ENCODE results near the gene GHR.

GHR gene

GRCh38 chr5:42703238-42703637 lies 280.0 kb downstream of the GHR start:
- Histone ChIP-seq H3K4me2 (ENCODE audit: low read depth, low read length, poor library complexity, severe bottlenecking) (no peak overlapping the region), H3K9ac (ENCODE audit: low read depth, low read length, poor library complexity, severe bottlenecking) (no peak overlapping the region), H3K36me3 (ENCODE audit: insufficient read depth, low read length) (no peaks in the 10 kb centered on the region), H3K9me3 (ENCODE audit: insufficient read depth, low read depth, low read length) (peaks cover 6% of the 10 kb centered on the region; the same call in 1 of the 2 replicates), H3K9me2 (replicated peaks; ENCODE audit: low read depth, low read length) (0 out of 2 replicates have a peak, but pooled peaks cover 6% of the 10 kb centered on the region), H4K20me1 (ENCODE audit: insufficient read depth, low read length, poor library complexity, severe bottlenecking) (no peaks in the 10 kb centered on the region), H3F3A (ENCODE audit: low read depth) (no peaks in the 10 kb centered on the region), H3K79me2 (ENCODE audit: insufficient read depth, low read length) (no peaks in the 10 kb centered on the region), H3K4me1 (ENCODE audit: insufficient read depth, low read length, poor library complexity, severe bottlenecking) (no peaks in the 10 kb centered on the region), H3K4me3 (ENCODE audit: low read length, poor library complexity, severe bottlenecking) (no peak overlapping the region), H3K27me3 (ENCODE audit: insufficient read depth, low read length, poor library complexity, severe bottlenecking) (no peaks in the 10 kb centered on the region), H2AFZ (ENCODE audit: low read length) (no peak overlapping the region)
- no peak for TF ChIP-seq CTCF (conservative IDR thresholded peaks at IDR 0.05; ENCODE audit: low read length)

- H3K4me2 ChIP-seq (ENCODE audit: low read depth, low read length, poor library complexity, severe bottlenecking), result no peak overlapping the region
- H3K9me2 ChIP-seq (replicated peaks; ENCODE audit: low read depth, low read length), result no peaks in the 10 kb centered on the region
- H3K9ac ChIP-seq (ENCODE audit: low read depth, low read length, poor library complexity, severe bottlenecking), result no peak overlapping the region
- no peak overlapping the region for H2AFZ ChIP-seq (ENCODE audit: low read length)
- no peaks in the 10 kb centered on the region for H3K36me3 ChIP-seq (ENCODE audit: insufficient read depth, low read length)
- H3K4me3 ChIP-seq (ENCODE audit: low read length, poor library complexity, severe bottlenecking), result no peak overlapping the region
- no peaks in the 10 kb centered on the region for H4K20me1 ChIP-seq (ENCODE audit: insufficient read depth, low read length, poor library complexity, severe bottlenecking)
- H3K4me1 ChIP-seq (ENCODE audit: insufficient read depth, low read length, poor library complexity, severe bottlenecking), result peaks cover 17% of the 10 kb centered on the region
- peaks cover 16% of the 10 kb centered on the region for H3K27me3 ChIP-seq (ENCODE audit: insufficient read depth, low read length, poor library complexity, severe bottlenecking)
- H3K79me2 ChIP-seq (ENCODE audit: insufficient read depth, low read length), result no peaks in the 10 kb centered on the region
- no peaks in the 10 kb centered on the region for H3F3A ChIP-seq (ENCODE audit: low read depth)
- TF ChIP-seq CTCF (conservative IDR thresholded peaks at IDR 0.05; ENCODE audit: low read length) (no peak), EZH2phosphoT487 (IDR thresholded peaks at IDR 0.05; ENCODE audit: borderline replicate concordance) (no peak)
- no peaks in the 10 kb centered on the region for H3K9me3 ChIP-seq (ENCODE audit: insufficient read depth, low read depth, low read length)
Observed at GRCh38 chr5:42715785-42716184, 292.5 kb downstream of the GHR start.

- Histone ChIP-seq H3K4me2 (ENCODE audit: low read depth, low read length, poor library complexity, severe bottlenecking) (peak overlapping the region; percentile 43), H3K9me2 (replicated peaks; ENCODE audit: low read depth, low read length) (no peaks in the 10 kb centered on the region), H3K36me3 (ENCODE audit: insufficient read depth, low read length) (no peaks in the 10 kb centered on the region), H3K9ac (ENCODE audit: low read depth, low read length, poor library complexity, severe bottlenecking) (no peak overlapping the region), H3K79me2 (ENCODE audit: insufficient read depth, low read length) (no peaks in the 10 kb centered on the region), H4K20me1 (ENCODE audit: insufficient read depth, low read length, poor library complexity, severe bottlenecking) (no peaks in the 10 kb centered on the region), H3K4me3 (ENCODE audit: low read length, poor library complexity, severe bottlenecking) (peak overlapping the region; percentile 11), H2AFZ (ENCODE audit: low read length) (no peak overlapping the region), H3K9me3 (ENCODE audit: insufficient read depth, low read depth, low read length) (no peaks in the 10 kb centered on the region), H3F3A (ENCODE audit: low read depth) (no peaks in the 10 kb centered on the region), H3K4me1 (ENCODE audit: insufficient read depth, low read length, poor library complexity, severe bottlenecking) (peaks cover 17% of the 10 kb centered on the region), H3K27me3 (ENCODE audit: insufficient read depth, low read length, poor library complexity, severe bottlenecking) (peaks cover 39% of the 10 kb centered on the region)
- TF ChIP-seq CTCF (conservative IDR thresholded peaks at IDR 0.05; ENCODE audit: low read length) (no peak), EZH2phosphoT487 (IDR thresholded peaks at IDR 0.05; ENCODE audit: borderline replicate concordance) (no peak)
Observed at GRCh38 chr5:42718591-42718990, 295.4 kb downstream of the GHR start.

Measured in Loucy (cell line).